DND-41 (cell line): ENCODE data around the gene PPP3CA.

Experiments used
- EZH2 ChIP-seq: IDR thresholded peaks from 3 replicates; pipeline ENCODE4 v1.6.1; 2012; ENCODE audit warnings: borderline replicate concordance, low read depth, mild to moderate bottlenecking, moderate library complexity, low read length, inconsistent platforms; ENCODE audit not compliant: severe bottlenecking
- TF ChIP-seq, protein P1 (sequence below): IDR thresholded peaks from 2 replicates; pipeline ENCODE4 v1.5.1; 2012; ENCODE audit warnings: borderline replicate concordance, low read length, moderate library complexity, mild to moderate bottlenecking; ENCODE audit not compliant: poor library complexity, severe bottlenecking; ENCODE audit errors: extremely low read depth

DNA sequence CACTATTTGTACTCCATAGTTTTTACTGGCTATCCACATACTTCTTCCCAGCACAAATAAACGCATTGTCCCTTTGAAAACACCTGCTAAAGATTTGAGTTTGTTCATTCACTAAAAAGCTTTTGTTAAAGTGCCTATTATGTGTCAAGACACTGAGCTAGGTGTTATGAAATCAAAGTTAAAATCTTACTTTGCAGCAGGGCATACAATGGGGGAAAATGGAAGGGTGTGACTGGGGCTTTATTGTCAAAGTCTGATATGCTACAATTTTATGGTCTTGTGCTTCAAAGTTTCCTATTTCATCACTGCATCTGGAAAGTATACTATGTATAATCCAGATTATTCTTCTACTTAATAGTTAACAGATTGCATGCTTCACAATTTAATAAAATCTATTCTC, 128.4 kb downstream of the PPP3CA start:
- TF ChIP-seq EZH2 = no peak
- TF ChIP-seq, protein P1, sequence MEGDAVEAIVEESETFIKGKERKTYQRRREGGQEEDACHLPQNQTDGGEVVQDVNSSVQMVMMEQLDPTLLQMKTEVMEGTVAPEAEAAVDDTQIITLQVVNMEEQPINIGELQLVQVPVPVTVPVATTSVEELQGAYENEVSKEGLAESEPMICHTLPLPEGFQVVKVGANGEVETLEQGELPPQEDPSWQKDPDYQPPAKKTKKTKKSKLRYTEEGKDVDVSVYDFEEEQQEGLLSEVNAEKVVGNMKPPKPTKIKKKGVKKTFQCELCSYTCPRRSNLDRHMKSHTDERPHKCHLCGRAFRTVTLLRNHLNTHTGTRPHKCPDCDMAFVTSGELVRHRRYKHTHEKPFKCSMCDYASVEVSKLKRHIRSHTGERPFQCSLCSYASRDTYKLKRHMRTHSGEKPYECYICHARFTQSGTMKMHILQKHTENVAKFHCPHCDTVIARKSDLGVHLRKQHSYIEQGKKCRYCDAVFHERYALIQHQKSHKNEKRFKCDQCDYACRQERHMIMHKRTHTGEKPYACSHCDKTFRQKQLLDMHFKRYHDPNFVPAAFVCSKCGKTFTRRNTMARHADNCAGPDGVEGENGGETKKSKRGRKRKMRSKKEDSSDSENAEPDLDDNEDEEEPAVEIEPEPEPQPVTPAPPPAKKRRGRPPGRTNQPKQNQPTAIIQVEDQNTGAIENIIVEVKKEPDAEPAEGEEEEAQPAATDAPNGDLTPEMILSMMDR = no peak
